Activated T-helper 2 cell treated with anti-CD3 and anti-CD28 coated beads, Interferon-gamma antibody, Interleukin-2, Interleukin-4, amounts not matched to agents 10 μg/mL and 5 μg/mL and 100 μg/mL, durations not matched to agents 14 hours and 24 hours and 36 hours (primary cell): ENCODE results near the gene MYNN. TPM values are rescaled to one million over a fixed set of nuclear protein-coding genes. Genes with fewer than 3 reads are reported as not detected.

Experiments
- DNase-seq: peaks from one replicate; pipeline ENCODE4 v3.0.0; 2021; ENCODE audit warnings: low spot score
- H3K27ac Mint-ChIP-seq: one replicate; pipeline ENCODE4 v1.8.0; 2021; ENCODE audit warnings: mixed read lengths
- H3K27me3 Mint-ChIP-seq: one replicate; pipeline ENCODE4 v1.8.0; 2021; ENCODE audit warnings: low read depth, mixed read lengths
- H3K36me3 Mint-ChIP-seq: one replicate; pipeline ENCODE4 v1.8.0; 2021; ENCODE audit warnings: low read depth, mixed read lengths
- H3K4me1 Mint-ChIP-seq: one replicate; pipeline ENCODE4 v1.8.0; 2021; ENCODE audit warnings: low read depth, mixed read lengths
- H3K4me3 Mint-ChIP-seq: one replicate; pipeline ENCODE4 v1.8.0; 2021; ENCODE audit warnings: low read depth, mild to moderate bottlenecking, moderate library complexity, mixed read lengths
- H3K9me3 Mint-ChIP-seq: one replicate; pipeline ENCODE4 v1.8.0; 2021; ENCODE audit warnings: mixed read lengths
- intact Hi-C: fragments of 100-400 bp; cut with micrococcal nuclease; formaldehyde crosslinking; loops from one replicate; pipeline ENCODE4 v1.15.1; 2023
- total RNA-seq: library from RNA; stranded (reverse); gene quantifications from 2 replicates; pipeline ENCODE4 v1.2.3, GENCODE V29; 2022

The MYNN gene
- total RNA-seq, 1 donor from 2014 or later, result 15.5 TPM

DNA sequence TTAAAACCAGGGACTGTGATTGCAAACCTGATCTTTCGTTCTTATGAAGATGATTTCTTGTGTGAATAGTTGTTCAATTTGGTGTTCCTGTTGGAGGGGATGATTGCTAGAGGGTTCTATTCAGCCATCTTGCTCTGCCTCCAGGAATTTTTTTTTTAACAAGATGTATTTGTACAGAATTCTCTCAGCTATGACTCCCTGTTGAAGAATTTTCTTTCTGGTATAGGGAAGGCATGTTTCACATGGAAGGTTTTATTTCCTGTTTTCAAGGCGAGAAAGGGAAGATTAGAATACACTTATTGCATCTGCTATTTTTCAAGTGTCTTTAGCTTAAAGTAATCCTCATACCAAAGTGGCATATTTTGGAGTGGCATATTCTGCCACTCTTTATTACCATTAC, 45.1 kb downstream of the MYNN start:
- Mint-ChIP-seq H3K36me3 (peaks cover 12% of the 10 kb centered on the region), H3K4me3 (no peak overlapping the region), H3K4me1 (peaks cover 10% of the 10 kb centered on the region), H3K27me3 (peaks cover 35% of the 10 kb centered on the region), H3K9me3 (peaks cover 24% of the 10 kb centered on the region), H3K27ac (no peak overlapping the region)
- intact Hi-C loops, result no loop called here
- no peak for DNase-seq

DNA sequence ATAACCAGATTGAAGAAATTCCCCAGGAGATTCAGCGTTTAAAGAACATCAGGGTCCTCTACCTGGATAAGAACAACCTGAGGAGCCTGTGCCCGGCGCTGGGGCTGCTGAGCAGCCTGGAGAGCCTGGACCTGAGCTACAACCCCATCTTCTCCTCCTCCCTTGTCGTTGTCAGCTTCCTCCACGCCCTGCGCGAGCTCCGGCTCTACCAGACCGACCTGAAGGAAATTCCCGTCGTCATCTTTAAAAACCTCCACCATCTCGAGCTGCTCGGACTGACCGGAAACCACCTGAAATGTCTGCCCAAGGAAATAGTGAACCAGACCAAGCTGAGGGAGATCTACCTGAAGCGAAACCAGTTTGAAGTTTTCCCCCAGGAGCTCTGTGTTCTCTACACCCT, 48.9 kb downstream of the MYNN start:
- H3K4me1 Mint-ChIP-seq, result no peaks in the 10 kb centered on the region
- intact Hi-C loops, result no loop called here
- no peak overlapping the region for H3K4me3 Mint-ChIP-seq

GRCh38 chr3:169822540-169822939, 49.3 kb downstream of the MYNN start:
- Mint-ChIP-seq H3K27ac (no peak overlapping the region), H3K27me3 (peaks cover 21% of the 10 kb centered on the region), H3K9me3 (no peaks in the 10 kb centered on the region), H3K4me3 (no peak overlapping the region), H3K4me1 (no peaks in the 10 kb centered on the region), H3K36me3 (no peaks in the 10 kb centered on the region)
- intact Hi-C loops, result no loop called here
- no peak for DNase-seq

More for the DNA sequence above, 48.9 kb downstream of the MYNN start:
- Mint-ChIP-seq H3K27ac (no peak overlapping the region), H3K27me3 (peaks cover 25% of the 10 kb centered on the region), H3K9me3 (no peaks in the 10 kb centered on the region), H3K36me3 (no peaks in the 10 kb centered on the region)
- DNase-seq, result no peak

DNA sequence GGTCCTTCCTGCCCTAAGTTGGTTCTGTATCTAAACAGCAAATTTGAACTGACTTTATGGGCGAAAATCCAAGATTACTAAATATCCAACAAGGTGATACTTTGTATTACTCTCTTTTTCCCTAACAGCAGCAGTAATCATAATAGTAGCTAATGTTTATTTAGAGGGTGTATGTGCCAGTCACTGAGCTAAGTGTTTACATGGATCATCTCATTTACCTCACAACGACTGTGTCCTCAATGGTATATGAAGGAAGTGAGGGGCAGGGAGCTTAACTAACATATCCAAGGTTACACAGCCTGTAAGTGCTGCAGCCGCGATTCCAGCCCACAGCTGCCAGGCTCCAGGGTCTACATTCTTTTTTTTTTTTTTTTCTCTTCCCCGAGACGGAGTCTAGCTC, 49.8 kb downstream of the MYNN start:
- DNase-seq, result no peak
- Mint-ChIP-seq H3K27ac (no peak overlapping the region), H3K4me1 (no peaks in the 10 kb centered on the region), H3K36me3 (no peaks in the 10 kb centered on the region), H3K27me3 (peaks cover 17% of the 10 kb centered on the region), H3K9me3 (no peaks in the 10 kb centered on the region), H3K4me3 (no peak overlapping the region)
- intact Hi-C loops, result no loop called here

DNA sequence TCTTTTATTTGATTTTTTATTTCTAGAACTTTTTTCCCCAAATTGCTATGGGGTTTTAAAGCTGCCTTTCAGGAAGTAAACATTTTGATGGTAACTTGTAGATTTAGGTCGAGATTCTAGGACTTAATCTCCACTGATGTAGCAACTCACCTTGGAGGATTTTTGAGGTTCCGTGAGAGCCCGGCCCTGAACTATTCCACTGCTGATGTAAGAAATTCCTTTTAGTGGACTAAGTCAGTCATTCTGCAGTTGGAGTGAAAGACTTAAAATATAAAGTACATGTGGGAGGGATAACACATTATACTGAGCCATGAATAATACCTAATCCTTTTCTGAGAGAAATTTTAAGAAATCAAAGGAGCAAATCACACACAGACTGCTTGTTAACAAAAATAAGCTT, 52.1 kb downstream of the MYNN start:
- H3K4me3 Mint-ChIP-seq, result no peak overlapping the region
- no peaks in the 10 kb centered on the region for H3K36me3 Mint-ChIP-seq
- intact Hi-C loops, result no loop called here
- H3K9me3 Mint-ChIP-seq, result no peaks in the 10 kb centered on the region
- H3K4me1 Mint-ChIP-seq, result peaks cover 5% of the 10 kb centered on the region
- H3K27me3 Mint-ChIP-seq, result peaks cover 2% of the 10 kb centered on the region
- DNase-seq, result no peak
- H3K27ac Mint-ChIP-seq, result no peak overlapping the region

DNA sequence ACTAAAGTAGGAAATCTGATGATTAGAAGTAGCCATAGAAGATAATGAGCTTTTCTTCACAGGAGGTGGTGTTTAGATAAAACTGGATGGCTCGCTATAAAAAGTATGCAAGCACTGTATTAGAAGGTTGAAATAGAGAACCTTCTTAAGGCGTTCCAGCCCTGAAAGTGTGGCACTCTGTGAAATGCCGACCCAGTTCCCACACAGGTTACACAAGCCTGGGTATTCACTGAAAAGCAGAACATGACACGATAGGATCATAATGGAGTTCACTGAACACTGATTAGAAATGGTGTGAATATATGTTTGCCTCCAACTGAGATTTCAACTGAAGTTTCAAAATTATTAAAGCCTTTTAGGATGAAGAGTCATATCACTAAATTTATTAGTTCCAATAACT, 54.5 kb downstream of the MYNN start:
- H3K4me3 Mint-ChIP-seq, result no peak overlapping the region
- no peak overlapping the region for H3K27ac Mint-ChIP-seq
- DNase-seq, result no peak
- H3K4me1 Mint-ChIP-seq, result peaks cover 5% of the 10 kb centered on the region
- H3K27me3 Mint-ChIP-seq, result no peaks in the 10 kb centered on the region
- no peaks in the 10 kb centered on the region for H3K9me3 Mint-ChIP-seq
- intact Hi-C loops, result no loop called here
- no peaks in the 10 kb centered on the region for H3K36me3 Mint-ChIP-seq

- DNase-seq, result no peak
- no peaks in the 10 kb centered on the region for H3K9me3 Mint-ChIP-seq
- peaks cover 10% of the 10 kb centered on the region for H3K27me3 Mint-ChIP-seq
- intact Hi-C loops, result no loop called here
- H3K27ac Mint-ChIP-seq, result no peak overlapping the region
- H3K36me3 Mint-ChIP-seq, result no peaks in the 10 kb centered on the region
- no peaks in the 10 kb centered on the region for H3K4me1 Mint-ChIP-seq
- H3K4me3 Mint-ChIP-seq, result no peak overlapping the region
Observed at GRCh38 chr3:169835533-169835932, 62.3 kb downstream of the MYNN start.

GRCh38 chr3:169836078-169836941, 63.1 kb downstream of the MYNN start:
- H3K36me3 Mint-ChIP-seq, result no peaks in the 10 kb centered on the region
- H3K4me3 Mint-ChIP-seq, result no peak overlapping the region
- DNase-seq, result no peak
- peaks cover 15% of the 10 kb centered on the region for H3K27me3 Mint-ChIP-seq
- H3K27ac Mint-ChIP-seq, result no peak overlapping the region
- no peaks in the 10 kb centered on the region for H3K9me3 Mint-ChIP-seq
- intact Hi-C loops, result no loop called here
- no peaks in the 10 kb centered on the region for H3K4me1 Mint-ChIP-seq

- no peaks in the 10 kb centered on the region for H3K4me1 Mint-ChIP-seq
- intact Hi-C loops, result no loop called here
- DNase-seq, result no peak
- H3K4me3 Mint-ChIP-seq, result no peak overlapping the region
- peaks cover 19% of the 10 kb centered on the region for H3K27me3 Mint-ChIP-seq
- no peaks in the 10 kb centered on the region for H3K9me3 Mint-ChIP-seq
- no peaks in the 10 kb centered on the region for H3K36me3 Mint-ChIP-seq
- no peak overlapping the region for H3K27ac Mint-ChIP-seq
Observed at GRCh38 chr3:169836942-169837275, 63.7 kb downstream of the MYNN start.

GRCh38 chr3:169838511-169839030, 65.4 kb downstream of the MYNN start:
- no peak for DNase-seq
- intact Hi-C loops, result no loop called here
- H3K27me3 Mint-ChIP-seq, result peaks cover 22% of the 10 kb centered on the region
- H3K4me1 Mint-ChIP-seq, result no peaks in the 10 kb centered on the region
- H3K9me3 Mint-ChIP-seq, result no peaks in the 10 kb centered on the region
- no peak overlapping the region for H3K4me3 Mint-ChIP-seq
- no peaks in the 10 kb centered on the region for H3K36me3 Mint-ChIP-seq
- no peak overlapping the region for H3K27ac Mint-ChIP-seq

Other genes with a start within 250 kb of the MYNN start
- gene MECOM, start 109.7 kb upstream of the MYNN start, total RNA-seq, result not detected in 2 replicates
- 7.0 and 9.8 TPM in 2 replicates for gene TERC, start 8.3 kb upstream of the MYNN start, total RNA-seq
- gene ACTRT3, start 3.8 kb upstream of the MYNN start, total RNA-seq, result 1.3 and 1.7 TPM in 2 replicates
- 0.16 TPM in 2 replicates for gene LRRIQ4, start 39.5 kb downstream of the MYNN start, total RNA-seq
- 5.6 and 5.9 TPM in 2 replicates for gene LRRC34, start 39.5 kb downstream of the MYNN start, total RNA-seq
- gene LRRC31, start 96.5 kb downstream of the MYNN start, total RNA-seq, result 0.07 TPM in 1 of 2 replicates, not detected in the other
- not detected in 2 replicates for gene SAMD7, start 138.2 kb downstream of the MYNN start, total RNA-seq
- gene SEC62, start 193.4 kb downstream of the MYNN start, total RNA-seq, result 74.2 and 78.4 TPM in 2 replicates